B cell (primary cell): ENCODE measurements around the gene TEX12.

ENCODE experiments used
- EZH2 ChIP-seq: IDR thresholded peaks from 2 replicates; pipeline ENCODE4 v1.6.1; 2012; ENCODE audit warnings: borderline replicate concordance, low read depth, mild to moderate bottlenecking, moderate library complexity, low read length; ENCODE audit not compliant: insufficient read depth, poor library complexity, severe bottlenecking
- TF ChIP-seq, protein P1 (sequence below): fragments of 200-600 bp; IDR thresholded peaks from one replicate; pipeline ENCODE4 v1.8.0; 2022; ENCODE audit warnings: antibody characterized with exemption, mild to moderate bottlenecking

DNA sequence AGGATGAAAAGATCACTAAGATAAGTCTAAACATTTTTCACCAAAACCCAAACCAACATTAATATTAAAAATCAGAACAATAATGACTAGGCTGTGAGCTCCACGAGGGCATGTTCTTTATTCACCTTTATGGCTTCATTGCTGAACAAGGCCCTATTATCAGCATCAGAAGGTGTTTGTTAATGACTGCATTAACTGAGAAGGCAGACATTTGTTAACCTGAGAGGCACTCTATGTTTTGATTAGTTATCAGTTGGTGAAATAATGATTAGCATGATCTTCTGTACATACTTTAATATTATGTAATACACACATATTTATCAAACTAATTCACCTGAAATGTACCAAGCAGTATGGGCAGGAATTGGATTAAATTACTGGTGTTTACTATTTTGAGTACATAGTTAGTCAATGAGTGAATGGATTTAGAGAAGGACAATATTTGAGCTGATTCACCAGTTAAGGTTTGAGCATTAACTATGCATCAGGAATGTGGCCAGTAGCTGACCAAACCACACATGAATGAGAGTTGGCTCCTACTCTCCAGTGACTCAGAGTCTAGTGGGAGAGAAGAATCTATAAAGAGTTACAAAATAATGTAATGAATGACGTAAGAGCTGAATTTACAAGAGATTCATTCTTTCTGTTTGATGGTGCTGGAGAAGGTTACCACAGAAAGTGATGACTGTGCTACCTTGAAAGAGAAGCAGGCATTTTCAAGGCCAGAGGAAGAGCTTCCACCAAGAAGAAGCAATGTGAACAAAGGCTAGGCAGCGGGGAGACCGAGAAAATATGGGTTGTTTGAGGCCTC is 10.0 kb upstream of the TEX12 start:
- TF ChIP-seq, protein P1, sequence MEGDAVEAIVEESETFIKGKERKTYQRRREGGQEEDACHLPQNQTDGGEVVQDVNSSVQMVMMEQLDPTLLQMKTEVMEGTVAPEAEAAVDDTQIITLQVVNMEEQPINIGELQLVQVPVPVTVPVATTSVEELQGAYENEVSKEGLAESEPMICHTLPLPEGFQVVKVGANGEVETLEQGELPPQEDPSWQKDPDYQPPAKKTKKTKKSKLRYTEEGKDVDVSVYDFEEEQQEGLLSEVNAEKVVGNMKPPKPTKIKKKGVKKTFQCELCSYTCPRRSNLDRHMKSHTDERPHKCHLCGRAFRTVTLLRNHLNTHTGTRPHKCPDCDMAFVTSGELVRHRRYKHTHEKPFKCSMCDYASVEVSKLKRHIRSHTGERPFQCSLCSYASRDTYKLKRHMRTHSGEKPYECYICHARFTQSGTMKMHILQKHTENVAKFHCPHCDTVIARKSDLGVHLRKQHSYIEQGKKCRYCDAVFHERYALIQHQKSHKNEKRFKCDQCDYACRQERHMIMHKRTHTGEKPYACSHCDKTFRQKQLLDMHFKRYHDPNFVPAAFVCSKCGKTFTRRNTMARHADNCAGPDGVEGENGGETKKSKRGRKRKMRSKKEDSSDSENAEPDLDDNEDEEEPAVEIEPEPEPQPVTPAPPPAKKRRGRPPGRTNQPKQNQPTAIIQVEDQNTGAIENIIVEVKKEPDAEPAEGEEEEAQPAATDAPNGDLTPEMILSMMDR = no peak
- TF ChIP-seq EZH2 = no peak
